Ureter (tissue), 1 donor: ENCODE measurements around the gene C6orf118. TPM values are rescaled to one million over a fixed set of nuclear protein-coding genes. Genes with fewer than 3 reads are reported as not detected.

ENCODE experiments used
- DNase-seq: peaks from one replicate; pipeline ENCODE4 v3.0.0-alpha.2; 2020; ENCODE audit warnings: low spot score
- total RNA-seq: library from RNA; stranded (reverse); gene quantifications from one replicate; pipeline ENCODE4 v1.2.4, GENCODE V29; 2023
- donor health status: DM: yes; HTN: yes; CAD: no.

C6orf118 gene
- total RNA-seq, 1 donor from 2014 or later: not detected

DNA sequence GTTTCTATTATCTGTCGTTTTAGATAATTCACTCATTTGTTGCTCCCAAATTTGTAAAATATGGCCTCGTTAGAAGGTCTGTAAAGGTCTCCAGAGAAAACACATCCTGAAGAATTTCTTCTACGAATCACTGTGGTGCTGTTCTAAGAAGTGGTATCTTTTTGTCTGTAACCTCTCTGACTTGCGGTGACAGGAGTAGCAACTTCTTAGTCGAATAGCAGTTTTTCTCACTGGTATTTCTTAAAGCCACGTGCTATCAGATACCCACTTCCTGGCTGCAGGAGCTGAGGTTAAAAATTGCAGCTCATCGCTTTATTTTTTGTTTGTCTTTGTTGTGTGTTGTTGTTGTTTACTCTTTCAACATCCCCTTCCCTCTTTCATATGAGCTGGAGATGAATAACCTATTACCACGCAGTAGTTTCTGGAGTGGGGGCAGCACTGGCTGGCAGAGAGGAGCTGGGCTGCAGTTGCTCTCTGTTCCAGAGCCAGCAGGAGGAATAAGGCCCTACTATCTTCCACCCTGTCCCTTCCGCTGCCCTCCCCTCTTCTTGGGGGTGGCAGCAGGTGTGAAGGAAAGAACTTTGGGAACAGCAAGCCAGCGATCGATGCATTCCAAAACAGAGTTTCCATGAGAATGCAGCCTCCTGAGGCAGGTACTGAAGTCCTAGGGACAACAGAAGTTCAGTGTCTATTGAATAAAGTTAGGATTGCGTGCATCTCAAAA is 64.7 kb downstream of the C6orf118 start:
- no peak for DNase-seq

GRCh38 chr6:165243801-165244200 is 65.6 kb downstream of the C6orf118 start:
- no peak for DNase-seq

- no peak for DNase-seq
Observed at GRCh38 chr6:165236326-165236725, 73.1 kb downstream of the C6orf118 start.

GRCh38 chr6:165232731-165233488 is 76.5 kb downstream of the C6orf118 start:
- no peak for DNase-seq

DNA sequence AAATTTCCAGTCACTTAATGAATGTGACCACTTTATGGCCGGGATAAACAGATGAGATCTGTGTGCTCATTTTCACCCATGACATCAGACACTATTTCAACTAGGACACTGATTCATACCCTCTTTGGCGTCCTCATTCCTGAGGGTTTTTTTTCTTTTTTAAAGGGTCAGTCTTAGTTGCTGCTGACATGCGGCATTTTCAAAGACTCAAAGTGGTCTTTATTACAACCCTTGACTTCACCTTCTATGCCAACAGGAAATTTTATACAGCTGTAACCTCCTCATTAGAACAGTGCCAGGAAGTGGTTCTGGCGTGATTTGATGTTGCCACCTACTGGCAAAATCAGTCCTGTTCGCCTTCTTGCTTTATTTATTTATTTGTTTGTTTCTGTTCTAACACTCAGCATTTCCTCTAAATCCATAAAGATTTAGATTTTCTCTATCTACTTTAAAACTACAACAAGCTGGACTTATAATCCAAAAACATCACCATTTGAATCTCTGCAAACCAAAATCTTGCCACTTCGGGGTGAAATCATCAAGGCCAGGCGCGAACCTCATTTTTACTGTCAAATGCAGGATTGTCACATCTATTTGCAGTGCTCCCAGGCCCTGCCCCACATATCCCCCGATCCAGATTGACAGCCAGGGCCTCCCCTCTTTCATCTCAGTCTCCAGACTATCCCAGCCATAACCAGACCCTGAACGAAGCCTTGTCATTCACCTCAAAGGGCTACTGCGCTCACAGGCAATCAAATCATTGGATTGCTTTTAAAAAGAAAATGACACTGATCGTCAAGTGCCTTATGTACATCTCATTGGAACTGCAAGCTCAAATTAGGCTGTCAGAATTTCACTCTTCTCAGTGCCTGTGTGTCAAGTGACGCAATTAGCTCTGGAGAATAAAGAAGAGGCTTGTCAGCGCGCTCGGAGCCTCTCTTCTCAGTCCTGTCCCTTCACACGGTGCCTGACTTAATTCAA is 77.5 kb downstream of the C6orf118 start:
- no peak for DNase-seq

DNA sequence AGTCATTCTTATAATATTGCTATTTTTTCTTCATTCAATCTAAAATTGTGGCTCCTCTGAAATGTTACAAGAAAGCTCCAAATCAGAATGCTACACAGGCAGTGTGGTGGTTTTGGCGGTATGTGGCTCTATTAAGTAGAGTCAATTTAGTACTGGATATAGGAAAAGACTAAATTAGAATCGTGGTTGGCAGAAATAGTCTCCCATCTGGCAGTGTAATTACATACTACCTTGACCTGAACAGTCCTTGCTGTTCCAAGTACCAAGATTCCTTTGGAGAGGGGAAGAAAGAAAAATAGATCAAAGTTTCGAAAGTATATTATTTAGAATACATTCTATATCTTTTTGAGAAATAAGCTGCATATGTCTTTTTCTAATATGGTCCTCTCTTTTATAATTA is 78.2 kb downstream of the C6orf118 start:
- DNase-seq: no peak
